H7 (cell line): Measurements from ENCODE around the gene LIMA1. TPM values are rescaled to one million over a fixed set of nuclear protein-coding genes. Genes with fewer than 3 reads are reported as not detected.
A peak's percentile ranks its signal among the peaks of the same experiment; 100 is the strongest.
"Not testable (repeated sequence)": the region's sequence is repeated elsewhere in the genome, so short reads cannot be mapped to it uniquely, and the experiment has no call there.

ENCODE experiments used
- DNase-seq: peaks from one replicate; pipeline ENCODE4 v3.0.0; 2012
- H3K27me3 ChIP-seq: 2 replicates; pipeline ENCODE4 v1.6.0; 2011; ENCODE audit warnings: mild to moderate bottlenecking, low read length; ENCODE audit not compliant: control insufficient read depth, insufficient read depth
- H3K36me3 ChIP-seq: replicated peaks from 2 replicates; pipeline ENCODE4 v1.5.1; 2011; ENCODE audit warnings: low read length; ENCODE audit not compliant: control insufficient read depth, insufficient read depth
- H3K4me3 ChIP-seq: 2 replicates; pipeline ENCODE4 v1.5.1; 2011; ENCODE audit warnings: low read depth, mild to moderate bottlenecking, control low read depth, low read length, moderate library complexity; ENCODE audit not compliant: insufficient read depth
- total RNA-seq: library from RNA; depleted of rRNA; stranded (reverse); fragments of >200 nt; shearing (Covaris generic); gene quantifications from 2 replicates; pipeline ENCODE4 v1.2.3, GENCODE V29; 2014; rRNA removed

The LIMA1 gene
- total RNA-seq, 1 experiment from 2014 or later, result 34.0 TPM

DNA sequence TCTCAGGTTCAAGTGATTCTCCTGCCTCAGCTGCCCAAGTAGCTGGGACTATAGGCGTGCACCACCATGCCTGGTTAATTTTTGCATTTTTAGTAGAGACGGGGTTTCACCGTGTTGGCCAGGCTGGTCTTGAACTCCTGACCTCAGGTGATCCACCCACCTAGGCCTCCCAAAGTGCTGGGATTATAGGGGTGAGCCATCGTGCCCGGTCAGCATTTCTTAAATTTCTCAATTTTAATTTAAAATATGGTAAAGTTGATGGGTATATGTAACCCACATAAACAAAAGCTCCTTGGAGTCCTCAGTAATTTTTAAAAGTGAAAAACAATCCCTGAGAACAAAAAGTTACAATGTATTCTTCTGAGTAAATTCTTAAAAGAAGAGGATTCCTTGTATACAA lies 128.4 kb downstream of the LIMA1 start:
- H3K27me3 ChIP-seq, DNase-seq, H3K36me3 ChIP-seq, H3K4me3 ChIP-seq: not testable (repeated sequence)

DNA sequence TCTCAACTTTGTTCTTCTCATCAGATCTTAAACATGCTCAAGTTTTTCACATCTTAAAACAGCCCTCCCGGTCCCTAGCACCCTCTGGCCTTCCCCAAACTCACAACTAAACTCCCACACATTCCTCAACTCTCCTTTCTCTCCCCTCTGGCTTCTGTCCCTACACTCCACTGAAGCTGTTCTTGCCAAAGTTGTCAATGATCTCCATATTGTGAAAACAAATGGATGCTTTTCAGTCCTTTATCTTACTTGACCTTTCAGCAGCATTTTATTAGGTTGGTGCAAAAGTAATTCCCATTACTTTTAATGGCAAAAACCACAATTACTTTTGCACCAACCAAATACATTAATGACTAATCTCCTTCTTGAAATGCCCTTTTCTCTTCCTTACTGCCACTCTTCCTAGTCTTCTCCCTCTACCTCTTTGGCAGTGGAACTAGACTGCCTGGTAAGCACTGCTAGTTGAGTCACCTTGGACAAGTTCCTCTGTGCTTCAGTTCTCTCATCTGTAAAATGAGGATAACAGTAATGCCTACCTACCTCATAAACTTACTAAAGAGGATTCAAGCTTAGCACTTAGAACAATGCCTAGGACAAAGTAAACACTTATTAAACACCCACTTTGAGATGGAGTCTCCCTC lies 132.2 kb downstream of the LIMA1 start:
- no peak for DNase-seq
- H3K36me3 ChIP-seq, result no peaks in the 10 kb centered on the region
- no peak overlapping the region for H3K4me3 ChIP-seq
- H3K27me3 ChIP-seq, result no peaks in the 10 kb centered on the region

DNA sequence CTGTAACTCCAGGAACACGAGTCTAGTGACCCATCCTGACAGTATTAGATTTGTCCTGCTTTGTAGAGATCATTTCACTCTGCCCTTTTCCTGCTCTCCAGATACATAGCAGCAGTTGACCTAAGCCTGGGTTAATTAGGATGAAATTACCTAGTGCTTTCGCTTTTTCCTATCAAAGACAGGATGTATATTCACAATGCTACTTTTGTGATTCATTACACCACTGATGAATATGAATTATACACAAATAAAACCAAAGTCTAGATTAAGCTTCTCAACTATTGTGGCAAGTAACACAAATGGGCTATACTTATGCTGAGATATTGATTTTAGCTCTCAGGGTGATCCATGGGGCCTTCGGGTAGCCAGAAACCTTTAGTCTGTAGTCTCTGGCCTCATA lies 134.0 kb downstream of the LIMA1 start:
- Histone ChIP-seq H3K36me3 (no peaks in the 10 kb centered on the region; the same call in 1 of the 2 replicates), H3K27me3 (no peaks in the 10 kb centered on the region), H3K4me3 (no peak overlapping the region)
- DNase-seq, result no peak

DNA sequence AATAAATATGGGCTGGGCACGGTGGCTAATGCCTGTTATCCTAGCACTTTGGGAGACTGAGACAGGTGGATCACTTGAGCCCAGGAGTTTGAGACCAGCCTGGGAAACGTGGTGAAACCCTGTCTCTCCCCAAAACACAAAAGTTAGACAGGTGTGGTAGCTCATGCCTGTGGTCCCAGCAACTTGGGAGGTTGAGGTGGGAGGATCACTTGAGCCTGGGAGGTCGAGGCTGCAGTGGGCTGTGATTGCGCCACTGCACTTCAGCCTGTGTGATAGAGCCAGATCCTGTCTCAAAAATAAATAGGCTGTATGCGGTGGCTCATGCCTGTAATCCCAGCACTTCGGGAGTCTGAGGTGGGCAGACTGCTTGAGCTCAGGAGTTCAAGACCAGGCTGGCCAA lies 135.3 kb downstream of the LIMA1 start:
- not testable (repeated sequence) for H3K4me3 ChIP-seq, H3K36me3 ChIP-seq, DNase-seq, H3K27me3 ChIP-seq

DNA sequence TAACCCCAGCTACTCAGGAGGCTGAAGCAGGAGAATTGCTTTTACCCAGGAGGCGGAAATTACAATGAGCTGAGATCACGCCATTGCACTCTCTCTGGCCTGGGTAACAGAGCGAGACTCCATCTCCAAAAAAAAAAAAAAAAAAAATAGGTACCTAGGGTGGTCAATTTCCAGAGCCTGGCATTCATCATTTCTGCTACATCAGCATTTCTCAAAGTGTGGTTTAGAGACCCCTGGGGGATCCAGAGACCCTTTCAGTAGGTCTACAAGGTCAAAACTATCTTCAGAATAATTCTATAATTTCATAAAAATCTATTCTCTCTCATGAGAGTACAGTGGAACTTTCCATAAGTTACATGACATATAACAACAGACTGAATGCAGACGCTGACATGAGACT lies 136.0 kb downstream of the LIMA1 start:
- H3K36me3 ChIP-seq, result no peaks in the 10 kb centered on the region; the same call in 1 of the 2 replicates
- H3K4me3 ChIP-seq, result no peak overlapping the region
- no peaks in the 10 kb centered on the region for H3K27me3 ChIP-seq
- DNase-seq, result no peak

- H3K4me3 ChIP-seq, result no peak overlapping the region
- no peaks in the 10 kb centered on the region for H3K27me3 ChIP-seq
- no peak for DNase-seq
- peaks cover 3% of the 10 kb centered on the region for H3K36me3 ChIP-seq
Observed at GRCh38 chr12:50145439-50145838, 137.9 kb downstream of the LIMA1 start.

DNA sequence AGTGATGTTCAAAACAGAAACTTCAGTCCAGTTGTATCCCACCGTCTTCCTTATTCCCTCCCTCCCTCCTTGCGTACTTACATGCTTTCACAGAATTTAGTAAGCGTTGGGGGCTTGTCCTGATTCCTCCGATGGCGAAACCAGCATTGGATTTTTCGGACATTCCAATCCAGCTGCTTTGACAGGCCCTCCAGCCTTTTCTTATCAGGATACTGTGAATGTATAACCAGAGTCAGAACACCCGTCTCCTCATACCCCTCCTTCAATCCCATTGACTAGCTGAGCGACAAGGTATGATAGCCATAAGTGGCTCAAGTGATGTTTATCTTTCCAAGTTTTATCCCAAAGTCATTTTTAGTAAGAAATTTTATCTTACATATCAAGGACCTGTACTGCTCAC lies 140.3 kb downstream of the LIMA1 start:
- no peak overlapping the region for H3K4me3 ChIP-seq
- DNase-seq, result no peak

DNA sequence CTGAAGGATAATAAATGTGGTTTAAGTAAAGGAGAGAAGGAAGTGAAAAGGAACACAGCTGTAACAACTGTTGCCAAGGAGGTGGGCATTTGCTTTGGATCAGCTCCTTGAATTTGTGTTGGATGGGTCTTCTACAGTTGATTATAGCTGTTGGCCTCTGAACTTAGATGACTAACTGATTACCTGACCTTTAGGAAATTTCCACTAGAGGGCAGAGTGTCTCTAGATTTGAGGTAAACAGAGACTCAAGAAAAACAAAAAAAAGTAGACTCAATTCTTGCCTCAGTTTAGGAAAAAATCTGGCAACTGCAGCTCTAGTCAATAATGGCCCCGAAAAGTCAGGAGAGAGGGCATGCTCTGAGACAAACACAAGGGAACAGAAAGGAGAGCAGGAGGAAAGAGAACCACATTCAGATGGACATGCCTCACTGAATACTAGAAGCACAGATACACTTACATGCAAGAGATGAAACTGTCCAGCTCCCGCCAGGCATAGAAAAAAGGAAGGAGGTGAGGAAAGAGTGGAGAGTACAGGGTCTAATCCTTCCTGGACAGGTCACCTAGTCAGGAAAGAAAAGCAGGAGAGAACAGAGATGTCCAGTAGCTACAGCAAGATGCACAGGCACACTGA lies 150.7 kb downstream of the LIMA1 start:
- Histone ChIP-seq H3K36me3 (peaks cover 40% of the 10 kb centered on the region), H3K27me3 (no peaks in the 10 kb centered on the region), H3K4me3 (no peak overlapping the region)
- peak; percentile 47 for DNase-seq

More for the DNA sequence above, 140.3 kb downstream of the LIMA1 start:
- H3K27me3 ChIP-seq, result no peaks in the 10 kb centered on the region
- H3K36me3 ChIP-seq, result peaks cover 8% of the 10 kb centered on the region

DNA sequence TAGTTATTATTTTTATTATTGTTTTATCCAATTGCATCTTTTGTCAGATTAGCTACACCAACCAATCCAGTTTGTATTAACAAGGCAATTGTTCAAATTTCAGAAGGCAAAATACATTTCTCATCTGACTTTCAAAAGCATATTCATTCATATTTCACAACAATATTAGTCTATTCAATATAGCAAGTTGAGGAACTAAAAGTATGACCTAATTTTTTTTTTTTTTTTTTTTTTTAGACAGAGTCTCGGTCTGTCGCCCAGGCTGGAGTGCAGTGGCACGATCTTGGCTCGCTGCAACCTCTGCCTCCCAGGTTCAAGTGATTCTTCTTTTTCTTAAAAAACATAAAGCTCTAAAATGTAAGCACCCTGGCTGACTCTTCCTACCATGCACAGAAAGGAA lies 154.0 kb downstream of the LIMA1 start:
- Histone ChIP-seq H3K36me3 (peaks cover 26% of the 10 kb centered on the region), H3K4me3 (no peak overlapping the region), H3K27me3 (no peaks in the 10 kb centered on the region)
- no peak for DNase-seq

DNA sequence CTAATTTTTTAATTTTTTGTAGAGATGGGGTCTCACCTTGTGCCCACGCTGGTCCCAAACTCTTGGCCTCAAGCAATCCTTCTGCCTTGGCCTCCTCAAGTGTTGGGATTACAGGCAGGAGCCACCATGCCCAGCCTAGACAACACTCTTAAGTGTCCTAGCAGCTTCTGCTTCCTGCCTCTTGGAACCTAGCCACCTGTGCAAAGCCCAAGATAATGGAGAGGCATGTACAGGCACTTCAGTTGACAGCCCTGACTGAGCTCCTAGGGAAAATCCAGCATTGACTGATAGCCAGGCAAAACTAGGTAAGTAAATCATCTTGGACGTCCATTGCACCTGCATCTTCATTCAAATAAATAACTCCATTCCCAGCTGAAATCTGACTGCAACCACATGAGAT lies 155.8 kb downstream of the LIMA1 start:
- Histone ChIP-seq H3K4me3 (no peak overlapping the region), H3K27me3 (no peaks in the 10 kb centered on the region), H3K36me3 (peaks cover 16% of the 10 kb centered on the region)
- no peak for DNase-seq

Other genes starting within 250 kb of the LIMA1 start
- gene ASIC1, start 225.9 kb downstream of the LIMA1 start, total RNA-seq, result 0.81 and 1.2 TPM in 2 replicates
- 182 and 196 TPM in 2 replicates for gene SMARCD1, start 198.2 kb downstream of the LIMA1 start, total RNA-seq
- 0.59 TPM in 1 of 2 replicates, not detected in the other for gene GPD1, start 179.5 kb downstream of the LIMA1 start, total RNA-seq
- 33.4 and 38.3 TPM in 2 replicates for gene COX14, start 171.3 kb downstream of the LIMA1 start, total RNA-seq
- gene CERS5, start 116.2 kb downstream of the LIMA1 start, total RNA-seq, result 23.9 and 24.6 TPM in 2 replicates
- gene FAM186A, start 113.1 kb upstream of the LIMA1 start, total RNA-seq, result not detected in 2 replicates
- 23.1 and 24.7 TPM in 2 replicates for gene LARP4, start 117.4 kb upstream of the LIMA1 start, total RNA-seq
- 13.7 and 17.6 TPM in 2 replicates for gene DIP2B, start 221.5 kb upstream of the LIMA1 start, total RNA-seq